CD4-positive, alpha-beta memory T cell (primary cell): ENCODE results near the gene SECISBP2. TPM values are rescaled to one million over a fixed set of nuclear protein-coding genes. Genes with fewer than 3 reads are reported as not detected.

Experiments
- CTCF ChIA-PET: fragments of 350-600 bp; sonication (Branson Sonifier 250); formaldehyde crosslinking; loops from one replicate; lab custom pipeline; 2021; ENCODE audit warnings: inconsistent platforms; ENCODE audit not compliant: partially characterized antibody; lab: Charles Lee
- POLR2A ChIA-PET: fragments of 350-600 bp; sonication (Branson Sonifier 250); formaldehyde crosslinking; loops from one replicate; lab custom pipeline; 2021; ENCODE audit not compliant: partially characterized antibody; lab: Charles Lee
- DNase-seq, 5 donors: peaks; one replicate each; pipeline versions ENCODE4 v3.0.0 to v3.0.0-alpha.2; 2020 to 2022; ENCODE audit warnings: mixed read lengths in 1 of 5
- H3K27ac ChIP-seq: one replicate; pipeline ENCODE4 v1.7.0; 2013; ENCODE audit warnings: low read depth, low read length
- H3K27me3 ChIP-seq: 2 replicates; pipeline ENCODE4 v1.7.0; 2013; ENCODE audit warnings: mild to moderate bottlenecking, low read length, moderate library complexity; ENCODE audit not compliant: insufficient read depth
- H3K36me3 ChIP-seq: 2 replicates; pipeline ENCODE4 v1.7.0; 2013; ENCODE audit warnings: mild to moderate bottlenecking, low read length, moderate library complexity; ENCODE audit not compliant: insufficient read depth
- H3K4me1 ChIP-seq: 2 replicates; pipeline ENCODE4 v1.7.0; 2013; ENCODE audit warnings: mild to moderate bottlenecking, low read length, moderate library complexity; ENCODE audit not compliant: insufficient read depth
- H3K4me3 ChIP-seq, 2 donors: one replicate each; pipeline ENCODE4 v1.7.0; 2013; ENCODE audit warnings: low read length in 2 of 2, mild to moderate bottlenecking in 1 of 2
- H3K9me3 ChIP-seq, 2 donors: one replicate each; pipeline ENCODE4 v1.7.0; 2013; ENCODE audit warnings: low read length in 2 of 2, control low read depth in 1 of 2; ENCODE audit not compliant: control insufficient read depth in 1 of 2
- H3K27ac Mint-ChIP-seq, 7 donors: one replicate each; pipeline ENCODE4 v1.8.0; 2020 to 2021; ENCODE audit warnings: mixed read lengths in 7 of 7, mild to moderate bottlenecking in 6 of 7, inconsistent platforms in 3 of 7, moderate library complexity in 3 of 7
- H3K27me3 Mint-ChIP-seq, 2 donors: one replicate each; pipeline ENCODE4 v1.8.0; 2020 to 2021; ENCODE audit warnings: mixed read lengths in 2 of 2
- H3K36me3 Mint-ChIP-seq, 2 donors: one replicate each; pipeline ENCODE4 v1.8.0; 2020 to 2021; ENCODE audit warnings: mixed read lengths in 2 of 2, inconsistent platforms in 1 of 2, mild to moderate bottlenecking in 1 of 2
- H3K4me1 Mint-ChIP-seq, 4 donors: one replicate each; pipeline ENCODE4 v1.8.0; 2020 to 2021; ENCODE audit warnings: mixed read lengths in 4 of 4, mild to moderate bottlenecking in 1 of 4
- H3K4me3 Mint-ChIP-seq, 8 donors: one replicate each; pipeline ENCODE4 v1.8.0; 2020 to 2021; ENCODE audit warnings: mixed read lengths in 8 of 8, mild to moderate bottlenecking in 7 of 8, moderate library complexity in 6 of 8, inconsistent platforms in 3 of 8
- H3K9me3 Mint-ChIP-seq, 8 donors: one replicate each; pipeline ENCODE4 v1.8.0; 2020 to 2021; ENCODE audit warnings: mixed read lengths in 8 of 8, mild to moderate bottlenecking in 5 of 8, inconsistent platforms in 3 of 8, moderate library complexity in 1 of 8
- intact Hi-C: fragments of 100-400 bp; cut with micrococcal nuclease; formaldehyde crosslinking; loops from one replicate; pipeline ENCODE4 v1.15.1; 2023
- polyA plus RNA-seq, 2 donors: library from polyadenylated mRNA; unstranded; fragments of 300-500 nt; fragmentation: Illumina TruSeq; gene quantifications; one replicate each; pipeline ENCODE4 v1.2.3, GENCODE V29; 2021
- total RNA-seq, 2 experiments: library from RNA; stranded (reverse); gene quantifications; one replicate each; pipeline ENCODE4 v1.2.3, GENCODE V29; 2021

Gene SECISBP2
- total and polyA plus RNA-seq, 4 experiments from 2014 or later, result 12.5 to 112 (median 59.9) TPM

DNA sequence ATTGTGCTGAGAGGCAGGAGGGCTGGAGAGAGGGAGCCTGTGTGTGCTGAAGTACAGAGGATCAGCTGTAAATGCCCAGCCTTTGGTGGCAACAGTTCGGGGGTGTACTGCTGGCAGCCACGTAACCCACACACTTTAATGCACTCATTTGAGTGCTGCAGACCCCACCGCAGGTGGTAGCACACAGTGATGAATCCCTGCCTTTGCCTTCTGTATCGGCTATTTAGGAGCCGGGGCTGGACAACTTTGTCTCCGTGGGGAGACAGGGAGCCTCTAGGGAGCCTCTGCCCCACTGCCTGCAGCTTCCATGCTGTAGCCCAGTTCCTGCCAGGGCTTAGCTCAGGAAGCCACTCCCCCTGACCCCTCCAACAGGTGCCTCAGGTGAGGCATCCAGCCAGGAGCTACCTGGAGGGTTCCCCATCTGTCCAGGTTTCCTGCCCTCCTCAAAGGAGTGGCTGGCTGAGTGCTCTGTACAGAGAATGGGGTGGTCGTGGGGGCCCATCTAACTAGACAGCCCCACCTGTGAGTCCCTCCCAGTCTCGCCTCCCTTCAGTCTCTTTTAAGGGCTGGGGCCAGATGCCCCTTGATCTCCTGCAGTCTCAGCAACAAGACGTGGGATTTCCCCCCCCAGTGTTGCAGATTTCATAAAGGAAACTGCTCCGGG lies 44.5 kb downstream of the SECISBP2 start:
- H3K4me1 ChIP-seq, result no peaks in the 10 kb centered on the region
- H3K27ac ChIP-seq, result no peak overlapping the region
- Mint-ChIP-seq H3K4me3 (no peak overlapping the region), H3K4me1 (peaks cover 0 to 11% (median 7%) of the 10 kb centered on the region in 4 donors), H3K36me3 (peaks cover 31 to 49% of the 10 kb centered on the region in 2 donors), H3K9me3 (peaks cover 0 to 4% (median 0%) of the 10 kb centered on the region in 8 donors), H3K27me3 (no peaks in the 10 kb centered on the region), H3K27ac (peak overlapping the region in 4 of 7 donors; percentile 10 to 63 (median 46))
- intact Hi-C loops, result no loop called here
- peaks cover 39% of the 10 kb centered on the region for H3K36me3 ChIP-seq
- peak in 1 of 5 donors; percentile 20 for DNase-seq
- H3K27me3 ChIP-seq, result no peaks in the 10 kb centered on the region
- H3K9me3 ChIP-seq, result no peaks in the 10 kb centered on the region
- ChIA-PET CTCF (no interaction called here), POLR2A (interaction anchor here (0.6 to 1.5 kb wide), 4 partner anchors 10 to 38 kb away, joined by 3 read pairs; no protein-coding TSS in a partner anchor)
- H3K4me3 ChIP-seq, result no peak overlapping the region

DNA sequence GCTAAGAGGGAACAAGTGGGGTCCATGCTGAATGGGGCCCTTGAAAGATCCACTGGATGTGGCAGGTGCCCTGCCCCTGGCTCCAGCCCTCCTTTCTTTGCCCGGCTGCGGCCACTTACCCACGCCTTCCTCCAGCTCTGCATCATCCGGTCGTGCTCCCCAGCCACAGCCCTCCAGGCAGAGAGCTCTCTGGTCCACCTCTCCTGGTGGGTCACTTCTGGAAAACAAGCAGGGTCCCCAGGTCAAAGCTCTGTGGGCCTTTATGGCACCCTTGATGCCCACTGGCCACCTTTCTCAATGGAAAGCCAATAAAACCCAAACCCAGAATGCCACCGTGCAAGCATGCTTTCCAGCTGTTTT lies 45.0 kb downstream of the SECISBP2 start:
- intact Hi-C loops, result no loop called here
- CTCF ChIA-PET, result no interaction called here
- H3K36me3 ChIP-seq, result peaks cover 34% of the 10 kb centered on the region

DNA sequence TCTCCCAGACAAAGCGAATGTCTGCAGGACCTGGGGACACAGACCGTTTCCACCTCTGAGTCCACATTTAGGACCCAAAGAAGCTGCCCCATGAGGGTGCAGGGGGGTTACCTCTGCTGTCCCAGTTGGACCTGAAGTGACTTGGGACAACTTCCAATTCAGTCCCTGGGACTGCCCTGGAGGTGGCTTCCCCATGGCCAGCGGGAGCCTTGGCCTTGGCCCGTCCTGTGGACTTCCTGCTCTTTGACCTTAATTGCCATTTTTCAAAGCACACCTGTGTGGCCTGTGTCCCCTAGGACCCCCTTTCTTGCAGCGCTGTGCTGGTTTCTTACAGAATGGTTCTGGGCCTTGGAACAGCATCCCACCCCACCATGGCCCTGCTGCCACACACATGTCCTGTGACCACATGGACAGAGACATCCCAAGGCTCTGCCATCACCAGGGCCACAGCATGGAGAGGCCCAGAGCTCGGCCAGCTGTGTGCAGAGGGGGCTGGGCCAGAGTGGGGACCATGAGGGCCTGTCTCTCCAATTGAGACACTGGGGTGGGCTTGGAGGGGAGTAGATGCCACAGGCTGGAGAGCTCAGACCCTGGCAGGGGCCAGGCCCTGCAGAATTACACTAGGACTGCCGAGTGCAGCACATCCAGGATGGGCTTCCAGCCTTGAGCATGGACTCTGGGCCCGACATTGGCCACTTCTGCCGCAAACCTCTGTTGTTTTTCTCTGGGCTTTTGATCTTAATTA lies 45.8 kb downstream of the SECISBP2 start:
- peaks cover 0 to 16% (median 9%) of the 10 kb centered on the region in 4 donors for H3K4me1 Mint-ChIP-seq
- Histone ChIP-seq H3K4me1 (no peaks in the 10 kb centered on the region), H3K36me3 (peaks cover 26% of the 10 kb centered on the region), H3K27ac (no peak overlapping the region), H3K4me3 (no peak overlapping the region), H3K27me3 (no peaks in the 10 kb centered on the region), H3K9me3 (no peaks in the 10 kb centered on the region)
- H3K36me3 Mint-ChIP-seq, result peaks cover 22 to 36% of the 10 kb centered on the region in 2 donors
- H3K9me3 Mint-ChIP-seq, result peaks cover 0 to 8% (median 0%) of the 10 kb centered on the region in 8 donors
- H3K27me3 Mint-ChIP-seq, result no peaks in the 10 kb centered on the region
- ChIA-PET CTCF (no interaction called here), POLR2A (interaction anchor here (1.0 to 1.5 kb wide), 4 partner anchors 10 to 16 kb away, joined by 3 to 4 read pairs (median 3); no protein-coding TSS in a partner anchor)
- H3K4me3 Mint-ChIP-seq, result no peak overlapping the region
- peak overlapping the region in 5 of 7 donors; percentile 12 to 82 (median 47) for H3K27ac Mint-ChIP-seq
- DNase-seq, result no peak
- intact Hi-C loops, result no loop called here

More for the DNA sequence above, 45.0 kb downstream of the SECISBP2 start:
- no peaks in the 10 kb centered on the region for H3K4me1 ChIP-seq
- POLR2A ChIA-PET, result interaction anchor here (1.0 to 1.5 kb wide), 3 partner anchors 10 to 17 kb away, joined by 3 read pairs; no protein-coding TSS in a partner anchor
- H3K4me1 Mint-ChIP-seq, result peaks cover 0 to 11% (median 7%) of the 10 kb centered on the region in 4 donors
- peaks cover 0 to 8% (median 0%) of the 10 kb centered on the region in 8 donors for H3K9me3 Mint-ChIP-seq
- peaks cover 29 to 44% of the 10 kb centered on the region in 2 donors for H3K36me3 Mint-ChIP-seq
- H3K27ac ChIP-seq, result no peak overlapping the region
- no peaks in the 10 kb centered on the region for H3K27me3 Mint-ChIP-seq
- peak overlapping the region in 3 of 7 donors; percentile 13 to 50 (median 41) for H3K27ac Mint-ChIP-seq
- no peak overlapping the region for H3K4me3 ChIP-seq
- H3K4me3 Mint-ChIP-seq, result peak overlapping the region in 1 of 8 donors; percentile 29
- DNase-seq, result no peak
- no peaks in the 10 kb centered on the region for H3K9me3 ChIP-seq
- H3K27me3 ChIP-seq, result no peaks in the 10 kb centered on the region

DNA sequence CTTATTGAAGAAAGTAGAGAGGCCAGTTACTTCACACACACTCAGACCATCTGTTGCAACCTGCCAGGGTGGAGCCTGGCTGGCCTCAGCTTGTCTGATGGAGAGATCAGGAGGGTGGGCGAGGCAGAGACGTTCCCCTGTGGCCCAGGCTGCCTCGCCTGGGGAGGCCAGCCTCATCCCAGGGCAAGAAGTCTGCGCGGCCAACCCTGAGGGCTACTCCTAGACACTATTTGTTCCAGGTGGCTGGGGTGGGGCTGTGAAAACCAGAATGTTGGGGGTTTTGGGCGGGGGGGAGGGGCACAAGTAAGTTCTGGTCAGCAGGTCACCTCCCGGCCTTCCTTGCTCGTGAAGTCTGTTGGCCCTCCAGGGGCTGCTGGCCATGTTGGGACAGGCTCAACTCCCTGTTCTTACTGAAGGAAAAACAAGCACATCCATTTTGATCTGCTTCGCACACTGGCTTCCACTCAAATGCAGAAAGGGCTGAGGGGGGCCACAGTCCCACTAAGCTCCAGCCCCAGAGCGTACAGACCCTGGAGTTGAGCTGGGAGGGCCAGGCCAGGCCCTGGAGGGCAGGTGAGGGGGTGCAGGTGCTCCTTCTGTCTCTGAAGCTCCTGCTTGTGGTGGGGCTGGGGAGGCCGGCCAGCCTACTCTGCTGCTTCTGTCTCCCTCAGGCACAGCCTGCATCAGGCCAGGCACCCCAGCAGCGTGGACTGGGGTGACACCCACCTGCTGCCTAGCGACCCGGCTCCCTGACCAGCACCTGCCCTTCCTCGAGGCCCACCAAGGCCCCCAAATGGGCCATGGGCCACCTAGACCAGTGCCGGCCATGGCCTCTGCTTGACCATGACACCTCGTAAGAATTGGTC lies 46.6 kb downstream of the SECISBP2 start:
- H3K36me3 ChIP-seq, result peaks cover 23% of the 10 kb centered on the region

DNA sequence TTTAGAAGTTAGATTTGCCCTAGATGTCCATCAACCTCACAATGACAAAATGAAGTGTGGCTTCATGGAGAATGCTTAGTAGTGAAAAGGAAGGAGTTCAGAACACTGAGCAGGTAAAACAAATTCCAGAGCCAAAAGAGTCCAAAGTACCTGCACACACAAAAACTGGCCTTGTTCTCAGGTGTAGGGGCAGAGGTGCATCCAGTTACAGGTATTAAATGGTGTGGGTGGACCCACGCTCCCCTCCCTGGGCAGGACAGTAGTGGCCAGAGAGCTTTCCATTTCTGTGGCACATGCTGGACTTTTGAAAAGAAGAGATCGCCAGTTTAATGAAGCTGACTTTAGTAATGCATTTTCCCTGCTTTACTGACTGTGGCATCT lies 47.2 kb downstream of the SECISBP2 start:
- H3K27ac ChIP-seq, result no peak overlapping the region
- CTCF ChIA-PET, result no interaction called here
- H3K27me3 Mint-ChIP-seq, result no peaks in the 10 kb centered on the region
- peaks cover 0 to 8% (median 0%) of the 10 kb centered on the region in 8 donors for H3K9me3 Mint-ChIP-seq
- peaks cover 12 to 21% of the 10 kb centered on the region in 2 donors for H3K36me3 Mint-ChIP-seq
- peaks cover 0 to 16% (median 5%) of the 10 kb centered on the region in 4 donors for H3K4me1 Mint-ChIP-seq
- no peak overlapping the region for H3K4me3 Mint-ChIP-seq
- no peaks in the 10 kb centered on the region for H3K27me3 ChIP-seq
- H3K9me3 ChIP-seq, result no peaks in the 10 kb centered on the region
- peak overlapping the region in 4 of 7 donors; percentile 3 to 80 (median 76) for H3K27ac Mint-ChIP-seq
- intact Hi-C loops, result no loop called here
- DNase-seq, result no peak
- H3K4me3 ChIP-seq, result no peak overlapping the region
- POLR2A ChIA-PET, result no interaction called here
- peaks cover 16% of the 10 kb centered on the region for H3K36me3 ChIP-seq
- H3K4me1 ChIP-seq, result peaks cover 8% of the 10 kb centered on the region

More for the DNA sequence above, 46.6 kb downstream of the SECISBP2 start:
- H3K4me3 ChIP-seq, result no peak overlapping the region
- no peak overlapping the region for H3K4me3 Mint-ChIP-seq
- no peak for DNase-seq
- H3K27ac ChIP-seq, result no peak overlapping the region
- ChIA-PET CTCF (no interaction called here), POLR2A (interaction anchor here (0.6 to 1.2 kb wide), 3 partner anchors 9 to 11 kb away, joined by 3 to 4 read pairs (median 3); no protein-coding TSS in a partner anchor)
- H3K9me3 Mint-ChIP-seq, result peaks cover 0 to 8% (median 0%) of the 10 kb centered on the region in 8 donors
- no peaks in the 10 kb centered on the region for H3K27me3 Mint-ChIP-seq
- intact Hi-C loops, result no loop called here
- no peaks in the 10 kb centered on the region for H3K9me3 ChIP-seq
- H3K4me1 Mint-ChIP-seq, result peaks cover 0 to 16% (median 8%) of the 10 kb centered on the region in 4 donors
- no peaks in the 10 kb centered on the region for H3K27me3 ChIP-seq
- peak overlapping the region in 4 of 7 donors; percentile 12 to 82 (median 60) for H3K27ac Mint-ChIP-seq
- peaks cover 2% of the 10 kb centered on the region for H3K4me1 ChIP-seq
- peaks cover 18 to 28% of the 10 kb centered on the region in 2 donors for H3K36me3 Mint-ChIP-seq

DNA sequence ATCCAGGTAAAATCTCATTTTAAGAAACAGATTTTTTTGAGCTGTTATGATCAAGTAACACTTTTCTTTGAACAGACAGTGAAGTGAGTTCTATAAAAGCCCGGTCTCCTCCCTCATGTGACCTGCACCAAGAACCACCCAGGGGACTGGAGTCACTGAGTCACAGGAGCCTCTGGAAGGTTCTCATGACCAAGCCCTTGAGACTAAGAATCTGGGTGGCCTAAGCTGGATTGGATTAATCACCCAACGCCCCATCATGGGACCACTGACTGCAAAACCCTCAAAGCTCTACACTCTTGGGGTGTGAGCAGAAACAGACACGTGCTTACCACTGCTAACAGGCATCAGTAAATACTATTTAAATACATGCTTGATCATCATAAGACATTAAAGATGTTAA lies 48.4 kb downstream of the SECISBP2 start:
- no peaks in the 10 kb centered on the region for H3K27me3 ChIP-seq
- no peak overlapping the region for H3K4me3 ChIP-seq
- CTCF ChIA-PET, result interaction anchor here (1.5 kb wide), 1 partner anchor 182 kb away, joined by 5 read pairs; no protein-coding TSS in a partner anchor
- no peak for DNase-seq
- H3K27ac ChIP-seq, result no peak overlapping the region
- H3K9me3 Mint-ChIP-seq, result peaks cover 0 to 8% (median 0%) of the 10 kb centered on the region in 8 donors
- peak overlapping the region in 1 of 7 donors; percentile 29 for H3K27ac Mint-ChIP-seq
- H3K36me3 ChIP-seq, result peaks cover 5% of the 10 kb centered on the region
- peaks cover 8% of the 10 kb centered on the region for H3K4me1 ChIP-seq
- H3K27me3 Mint-ChIP-seq, result no peaks in the 10 kb centered on the region
- peaks cover 0 to 16% (median under 1%) of the 10 kb centered on the region in 4 donors for H3K4me1 Mint-ChIP-seq
- POLR2A ChIA-PET, result no interaction called here
- peaks cover 0 to 10% of the 10 kb centered on the region in 2 donors for H3K36me3 Mint-ChIP-seq
- H3K9me3 ChIP-seq, result no peaks in the 10 kb centered on the region
- no peak overlapping the region for H3K4me3 Mint-ChIP-seq
- intact Hi-C loops, result no loop called here
